Stimulated activated CD4-positive, alpha-beta T cell treated with anti-CD3 and anti-CD28 coated beads, TNF-alpha, amount 100 ng/mL, for 24 hours (primary cell): Measurements from ENCODE around the gene GDI1.

Source experiments
- DNase-seq, 3 experiments: peaks; one replicate each; pipeline ENCODE4 v3.0.0-alpha.2; 2020; ENCODE audit warnings: low read depth in 3 of 3

The GDI1 gene

GRCh38 chrX:154459832-154460231 is 22.9 kb downstream of the GDI1 start:
- no peak for DNase-seq

- no peak for DNase-seq
Observed at GRCh38 chrX:154460326-154460725, 23.4 kb downstream of the GDI1 start.

GRCh38 chrX:154462396-154462795 is 25.4 kb downstream of the GDI1 start:
- DNase-seq, result no peak

GRCh38 chrX:154463611-154464220 is 26.8 kb downstream of the GDI1 start:
- no peak for DNase-seq

- DNase-seq, result no peak
Observed at GRCh38 chrX:154464806-154465365, 27.9 kb downstream of the GDI1 start.

GRCh38 chrX:154465601-154466000 is 28.6 kb downstream of the GDI1 start:
- DNase-seq, result no peak

GRCh38 chrX:154466036-154466435 is 29.1 kb downstream of the GDI1 start:
- DNase-seq, result no peak

GRCh38 chrX:154466907-154467306 is 30.0 kb downstream of the GDI1 start:
- no peak for DNase-seq

- no peak for DNase-seq
Observed at GRCh38 chrX:154467556-154467955, 30.6 kb downstream of the GDI1 start.

GRCh38 chrX:154468217-154468616 is 31.3 kb downstream of the GDI1 start:
- no peak for DNase-seq

GRCh38 chrX:154469114-154469513 is 32.2 kb downstream of the GDI1 start:
- no peak for DNase-seq

- DNase-seq, result no peak
Observed at GRCh38 chrX:154469880-154470279, 32.9 kb downstream of the GDI1 start.

- no peak for DNase-seq
Observed at GRCh38 chrX:154470434-154470833, 33.5 kb downstream of the GDI1 start.

- DNase-seq, result no peak
Observed at GRCh38 chrX:154470914-154471568, 34.1 kb downstream of the GDI1 start.

GRCh38 chrX:154471839-154472684 is 35.1 kb downstream of the GDI1 start:
- DNase-seq, result no peak

GRCh38 chrX:154472685-154473632 is 36.0 kb downstream of the GDI1 start:
- no peak for DNase-seq

- DNase-seq, result no peak
Observed at GRCh38 chrX:154473683-154474082, 36.7 kb downstream of the GDI1 start.

- DNase-seq, result no peak
Observed at GRCh38 chrX:154476821-154477220, 39.9 kb downstream of the GDI1 start.

- no peak for DNase-seq
Observed at GRCh38 chrX:154477891-154478477, 41.0 kb downstream of the GDI1 start.

- peak; percentile 80 to 92 (median 84) for DNase-seq
Observed at GRCh38 chrX:154478728-154479622, 42.0 kb downstream of the GDI1 start, which contains the start of gene LAGE3. Gene LAGE3, minus strand, starts transcription at chrX:154479281. Its CDS starts 366 bp downstream, at chrX:154478915.
